KOPT-K1 (cell line): Measurements from ENCODE around the gene ATP6V0E2.
"Not testable (repeated sequence)": the region's sequence is repeated elsewhere in the genome, so short reads cannot be mapped to it uniquely, and the experiment has no call there.

Source experiments
- H3K27ac ChIP-seq: fragments of 200-600 bp; sonication (generic); 2 replicates; pipeline ENCODE4 v1.5.1; 2016; ENCODE audit warnings: antibody characterized with exemption, mild to moderate bottlenecking, low read depth, low read length; ENCODE audit not compliant: poor library complexity, severe bottlenecking
- H3K36me3 ChIP-seq: fragments of 200-600 bp; sonication (generic); 2 replicates; pipeline ENCODE4 v1.5.1; 2017; ENCODE audit warnings: antibody characterized with exemption, mild to moderate bottlenecking, low read length, moderate library complexity; ENCODE audit not compliant: insufficient read depth
- H3K9me3 ChIP-seq: fragments of 200-600 bp; sonication (generic); 2 replicates; pipeline ENCODE4 v1.5.1; 2017; ENCODE audit warnings: antibody characterized with exemption, low read length, mild to moderate bottlenecking; ENCODE audit not compliant: insufficient read depth, poor library complexity, severe bottlenecking

The ATP6V0E2 gene

GRCh38 chr7:149886018-149886415, 12.2 kb downstream of the ATP6V0E2 start:
- no peaks in the 10 kb centered on the region for H3K9me3 ChIP-seq
- H3K36me3 ChIP-seq = no peaks in the 10 kb centered on the region
- no peak overlapping the region for H3K27ac ChIP-seq

- Histone ChIP-seq H3K27ac (no peak overlapping the region), H3K36me3 (no peaks in the 10 kb centered on the region)
Observed at GRCh38 chr7:149887311-149887710, 13.5 kb downstream of the ATP6V0E2 start.

GRCh38 chr7:149890715-149891114, 16.9 kb downstream of the ATP6V0E2 start:
- H3K27ac ChIP-seq, H3K9me3 ChIP-seq, H3K36me3 ChIP-seq: not testable (repeated sequence)

More at GRCh38 chr7:149887311-149887710, 13.5 kb downstream of the ATP6V0E2 start:
- H3K9me3 ChIP-seq = no peaks in the 10 kb centered on the region

- H3K27ac ChIP-seq, H3K36me3 ChIP-seq, H3K9me3 ChIP-seq: not testable (repeated sequence)
Observed at GRCh38 chr7:149894957-149895356, 21.2 kb downstream of the ATP6V0E2 start.

GRCh38 chr7:149907776-149908376, 34.1 kb downstream of the ATP6V0E2 start:
- H3K9me3 ChIP-seq, H3K27ac ChIP-seq, H3K36me3 ChIP-seq: not testable (repeated sequence)

GRCh38 chr7:149910219-149910618, 36.5 kb downstream of the ATP6V0E2 start:
- H3K27ac ChIP-seq, H3K9me3 ChIP-seq, H3K36me3 ChIP-seq: not testable (repeated sequence)

GRCh38 chr7:149912126-149912525, 38.4 kb downstream of the ATP6V0E2 start:
- not testable (repeated sequence) for H3K27ac ChIP-seq, H3K9me3 ChIP-seq

GRCh38 chr7:149926414-149926813, 52.6 kb downstream of the ATP6V0E2 start:
- not testable (repeated sequence) for H3K9me3 ChIP-seq, H3K36me3 ChIP-seq, H3K27ac ChIP-seq

More at GRCh38 chr7:149912126-149912525, 38.4 kb downstream of the ATP6V0E2 start:
- H3K36me3 ChIP-seq = not testable (repeated sequence)
